ENCODE measurements around the gene CDK19. TPM values are rescaled to one million over a fixed set of nuclear protein-coding genes. Genes with fewer than 3 reads are reported as not detected.
"Not testable (repeated sequence)": the region's sequence is repeated elsewhere in the genome, so short reads cannot be mapped to it uniquely, and the experiment has no call there.

CDK19 gene
- total RNA-seq, 2 donors from 2014 or later, result 8.7 to 14.3 TPM

DNA sequence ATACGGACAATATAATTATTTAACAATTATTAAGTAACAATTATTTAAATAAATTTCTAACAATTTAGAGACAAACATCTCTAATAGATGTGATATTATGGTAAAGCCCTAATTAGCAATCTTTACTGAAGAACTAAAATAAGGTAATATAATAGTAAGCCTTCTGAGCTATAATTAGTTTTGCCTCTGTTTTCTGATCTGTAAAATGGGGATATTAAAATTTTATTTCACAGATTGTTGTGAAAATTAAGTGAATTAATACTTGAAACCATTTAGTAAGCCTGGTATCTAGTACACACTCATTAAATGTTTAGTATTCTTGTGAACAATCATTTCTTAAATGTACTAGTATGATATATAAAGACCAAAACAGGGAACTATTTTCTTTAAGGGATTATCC, 70.3 kb downstream of the CDK19 start:
- no peak overlapping the region for H3K27ac ChIP-seq
- peaks cover 0 to 5% of the 10 kb centered on the region in 2 donors for H3K4me1 ChIP-seq (ENCODE audit: control insufficient read depth in 1 of 2, low read depth in 2 of 2)
- no peak overlapping the region for H3K4me3 ChIP-seq
- H3K27me3 ChIP-seq (replicated peaks; ENCODE audit: insufficient read depth), result no peaks in the 10 kb centered on the region
- peaks cover 22% of the 10 kb centered on the region for H3K9me3 ChIP-seq
- peaks cover 4% of the 10 kb centered on the region for H3K36me3 ChIP-seq
- ATAC-seq (ENCODE audit: insufficient number of reproducible peaks, low FRiP score, low read depth) (no peak), DNase-seq (ENCODE audit: low spot score) (no peak)
- TF ChIP-seq, protein P1, sequence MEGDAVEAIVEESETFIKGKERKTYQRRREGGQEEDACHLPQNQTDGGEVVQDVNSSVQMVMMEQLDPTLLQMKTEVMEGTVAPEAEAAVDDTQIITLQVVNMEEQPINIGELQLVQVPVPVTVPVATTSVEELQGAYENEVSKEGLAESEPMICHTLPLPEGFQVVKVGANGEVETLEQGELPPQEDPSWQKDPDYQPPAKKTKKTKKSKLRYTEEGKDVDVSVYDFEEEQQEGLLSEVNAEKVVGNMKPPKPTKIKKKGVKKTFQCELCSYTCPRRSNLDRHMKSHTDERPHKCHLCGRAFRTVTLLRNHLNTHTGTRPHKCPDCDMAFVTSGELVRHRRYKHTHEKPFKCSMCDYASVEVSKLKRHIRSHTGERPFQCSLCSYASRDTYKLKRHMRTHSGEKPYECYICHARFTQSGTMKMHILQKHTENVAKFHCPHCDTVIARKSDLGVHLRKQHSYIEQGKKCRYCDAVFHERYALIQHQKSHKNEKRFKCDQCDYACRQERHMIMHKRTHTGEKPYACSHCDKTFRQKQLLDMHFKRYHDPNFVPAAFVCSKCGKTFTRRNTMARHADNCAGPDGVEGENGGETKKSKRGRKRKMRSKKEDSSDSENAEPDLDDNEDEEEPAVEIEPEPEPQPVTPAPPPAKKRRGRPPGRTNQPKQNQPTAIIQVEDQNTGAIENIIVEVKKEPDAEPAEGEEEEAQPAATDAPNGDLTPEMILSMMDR (IDR thresholded peaks at IDR 0.05), result no peak

GRCh38 chr6:110742552-110742951, 72.7 kb downstream of the CDK19 start:
- not testable (repeated sequence) for ATAC-seq (ENCODE audit: insufficient number of reproducible peaks, low FRiP score, low read depth); H3K27me3 ChIP-seq (replicated peaks; ENCODE audit: insufficient read depth); H3K27ac ChIP-seq; H3K36me3 ChIP-seq; H3K4me1 ChIP-seq (ENCODE audit: control insufficient read depth in 1 of 2, low read depth in 2 of 2); H3K4me3 ChIP-seq; DNase-seq (ENCODE audit: low spot score)
- peaks cover 22% of the 10 kb centered on the region for H3K9me3 ChIP-seq

DNA sequence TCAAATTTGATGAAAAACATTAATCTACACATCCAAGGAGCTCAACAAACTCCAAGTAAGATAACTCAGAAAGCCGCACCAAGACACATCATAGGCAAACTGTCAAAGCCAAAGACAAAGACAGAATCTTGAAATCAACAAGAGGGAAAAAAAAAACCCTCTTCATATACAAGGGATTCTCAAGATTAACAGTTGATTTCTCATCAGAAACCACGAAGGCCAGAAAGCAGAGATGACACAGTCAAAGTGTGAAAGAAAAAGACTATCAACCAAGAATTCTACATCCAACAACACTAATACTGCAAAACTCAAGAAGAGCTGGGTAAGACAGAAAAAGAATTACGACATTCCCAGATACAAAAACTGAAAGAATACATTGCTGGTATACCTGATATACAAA, 73.8 kb downstream of the CDK19 start:
- H3K4me1 ChIP-seq (ENCODE audit: control insufficient read depth in 1 of 2, low read depth in 2 of 2), result no peaks in the 10 kb centered on the region

GRCh38 chr6:110738899-110739365, 76.3 kb downstream of the CDK19 start:
- DNase-seq (ENCODE audit: low spot score) (no peak), ATAC-seq (ENCODE audit: insufficient number of reproducible peaks, low FRiP score, low read depth) (no peak)
- TF ChIP-seq, protein P1 (IDR thresholded peaks at IDR 0.05), result no peak
- H3K4me3 ChIP-seq, result no peak overlapping the region
- H3K4me1 ChIP-seq (ENCODE audit: control insufficient read depth in 1 of 2, low read depth in 2 of 2), result no peaks in the 10 kb centered on the region
- H3K36me3 ChIP-seq, result peaks cover 2% of the 10 kb centered on the region
- H3K27ac ChIP-seq, result no peak overlapping the region
- H3K9me3 ChIP-seq, result peaks cover 22% of the 10 kb centered on the region
- no peaks in the 10 kb centered on the region for H3K27me3 ChIP-seq (replicated peaks; ENCODE audit: insufficient read depth)

More for the DNA sequence above, 73.8 kb downstream of the CDK19 start:
- TF ChIP-seq, protein P1 (IDR thresholded peaks at IDR 0.05), result no peak
- DNase-seq (ENCODE audit: low spot score), result no peak
- no peak overlapping the region for H3K4me3 ChIP-seq
- peaks cover 22% of the 10 kb centered on the region for H3K9me3 ChIP-seq
- H3K27ac ChIP-seq, result no peak overlapping the region
- H3K36me3 ChIP-seq, result peaks cover 4% of the 10 kb centered on the region
- H3K27me3 ChIP-seq (replicated peaks; ENCODE audit: insufficient read depth), result no peaks in the 10 kb centered on the region
- no peak for ATAC-seq (ENCODE audit: insufficient number of reproducible peaks, low FRiP score, low read depth)

- no peaks in the 10 kb centered on the region for H3K9me3 ChIP-seq
- no peak for DNase-seq (ENCODE audit: low spot score)
- H3K36me3 ChIP-seq, result no peaks in the 10 kb centered on the region
- H3K4me1 ChIP-seq (ENCODE audit: control insufficient read depth in 1 of 2, low read depth in 2 of 2), result no peaks in the 10 kb centered on the region
- TF ChIP-seq, protein P1 (IDR thresholded peaks at IDR 0.05), result no peak
- no peak overlapping the region for H3K4me3 ChIP-seq
- H3K27ac ChIP-seq, result no peak overlapping the region
- H3K27me3 ChIP-seq (replicated peaks; ENCODE audit: insufficient read depth), result no peaks in the 10 kb centered on the region
- no peak for ATAC-seq (ENCODE audit: insufficient number of reproducible peaks, low FRiP score, low read depth)
Observed at GRCh38 chr6:110735666-110736065, 79.6 kb downstream of the CDK19 start.

GRCh38 chr6:110731898-110732297, 83.4 kb downstream of the CDK19 start:
- ATAC-seq (ENCODE audit: insufficient number of reproducible peaks, low FRiP score, low read depth) (no peak), DNase-seq (ENCODE audit: low spot score) (no peak)
- no peaks in the 10 kb centered on the region for H3K4me1 ChIP-seq (ENCODE audit: control insufficient read depth in 1 of 2, low read depth in 2 of 2)
- no peaks in the 10 kb centered on the region for H3K27me3 ChIP-seq (replicated peaks; ENCODE audit: insufficient read depth)
- no peaks in the 10 kb centered on the region for H3K36me3 ChIP-seq
- H3K27ac ChIP-seq, result no peak overlapping the region
- no peak overlapping the region for H3K4me3 ChIP-seq
- TF ChIP-seq, protein P1 (IDR thresholded peaks at IDR 0.05), result no peak
- no peaks in the 10 kb centered on the region for H3K9me3 ChIP-seq
